GM21526 (cell line): ENCODE results near the gene FGD2.
A peak's percentile ranks its signal among the peaks of the same experiment; 100 is the strongest.
"Not testable (repeated sequence)": the region's sequence is repeated elsewhere in the genome, so short reads cannot be mapped to it uniquely, and the experiment has no call there.

ENCODE experiments used
- ATAC-seq: cut with Tn5 transposase; IDR thresholded peaks from one replicate; pipeline ENCODE4 v1.9.1; 2021; ENCODE audit warnings: moderate library complexity; ENCODE audit not compliant: unreplicated experiment, low FRiP score

Gene FGD2

DNA sequence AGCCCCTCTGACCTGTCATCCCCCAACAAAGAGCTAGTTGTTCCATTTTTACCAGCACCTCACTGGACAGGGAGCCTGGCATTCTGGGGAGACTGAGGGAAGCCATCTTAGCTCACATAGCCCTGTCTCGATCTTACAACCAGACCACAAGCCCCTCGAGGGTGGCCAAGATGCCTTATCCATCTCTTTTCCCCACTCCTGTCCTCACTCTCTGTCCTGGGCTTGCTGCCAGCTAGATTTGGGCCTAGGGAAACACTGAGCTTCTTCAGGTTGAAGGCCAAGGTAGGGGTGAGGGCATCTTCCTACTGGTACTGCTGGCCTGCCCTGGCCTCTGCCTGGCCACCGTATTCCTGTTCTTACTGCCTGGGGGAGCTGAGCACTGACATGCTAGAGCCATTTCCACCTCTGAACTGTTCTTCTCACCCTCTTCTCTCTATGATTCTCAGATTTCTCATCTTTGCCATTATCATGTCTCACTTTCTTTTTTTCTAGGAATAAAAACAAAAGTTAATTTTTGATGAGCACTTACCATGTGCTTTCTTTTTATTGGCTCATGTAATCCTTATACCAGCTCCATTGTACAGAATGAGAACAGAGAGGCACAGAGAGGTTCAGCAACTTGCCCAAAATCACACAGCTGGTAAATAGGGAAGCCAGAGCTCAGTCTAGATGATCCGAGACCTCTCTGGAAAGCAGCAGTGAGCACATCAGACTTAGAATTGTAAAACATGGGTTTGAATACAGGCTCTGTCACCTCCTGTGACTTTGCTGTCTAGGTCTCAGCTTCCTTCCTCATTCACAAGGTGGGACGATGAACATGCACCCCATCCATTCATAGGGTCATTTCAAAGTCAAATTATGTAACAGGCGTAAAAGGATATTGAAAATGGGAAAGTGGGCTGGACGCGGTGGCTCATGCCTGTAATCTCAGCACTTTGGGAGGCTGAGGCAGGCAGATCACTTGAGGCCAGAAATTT is 28.7 kb downstream of the FGD2 start:
- ATAC-seq = no peak

DNA sequence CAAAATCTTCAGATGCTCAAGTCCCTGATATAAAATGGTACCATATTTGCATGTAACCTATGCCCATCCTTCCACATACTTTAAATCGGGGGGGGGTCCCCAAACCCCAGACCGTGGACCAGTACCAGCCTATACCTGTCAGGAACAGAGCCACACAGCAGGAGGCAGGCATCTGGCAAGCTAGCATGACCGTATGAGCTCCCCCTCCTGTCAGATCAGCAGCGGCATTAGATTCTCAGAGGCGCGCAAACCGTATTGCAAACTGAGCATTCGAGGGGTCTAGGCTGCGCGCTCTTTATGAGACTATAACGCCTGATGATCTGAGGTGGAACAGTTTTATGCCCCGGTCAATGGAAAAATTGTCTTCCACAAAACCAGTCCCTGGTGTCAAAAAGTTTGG is 30.7 kb downstream of the FGD2 start:
- no peak for ATAC-seq

DNA sequence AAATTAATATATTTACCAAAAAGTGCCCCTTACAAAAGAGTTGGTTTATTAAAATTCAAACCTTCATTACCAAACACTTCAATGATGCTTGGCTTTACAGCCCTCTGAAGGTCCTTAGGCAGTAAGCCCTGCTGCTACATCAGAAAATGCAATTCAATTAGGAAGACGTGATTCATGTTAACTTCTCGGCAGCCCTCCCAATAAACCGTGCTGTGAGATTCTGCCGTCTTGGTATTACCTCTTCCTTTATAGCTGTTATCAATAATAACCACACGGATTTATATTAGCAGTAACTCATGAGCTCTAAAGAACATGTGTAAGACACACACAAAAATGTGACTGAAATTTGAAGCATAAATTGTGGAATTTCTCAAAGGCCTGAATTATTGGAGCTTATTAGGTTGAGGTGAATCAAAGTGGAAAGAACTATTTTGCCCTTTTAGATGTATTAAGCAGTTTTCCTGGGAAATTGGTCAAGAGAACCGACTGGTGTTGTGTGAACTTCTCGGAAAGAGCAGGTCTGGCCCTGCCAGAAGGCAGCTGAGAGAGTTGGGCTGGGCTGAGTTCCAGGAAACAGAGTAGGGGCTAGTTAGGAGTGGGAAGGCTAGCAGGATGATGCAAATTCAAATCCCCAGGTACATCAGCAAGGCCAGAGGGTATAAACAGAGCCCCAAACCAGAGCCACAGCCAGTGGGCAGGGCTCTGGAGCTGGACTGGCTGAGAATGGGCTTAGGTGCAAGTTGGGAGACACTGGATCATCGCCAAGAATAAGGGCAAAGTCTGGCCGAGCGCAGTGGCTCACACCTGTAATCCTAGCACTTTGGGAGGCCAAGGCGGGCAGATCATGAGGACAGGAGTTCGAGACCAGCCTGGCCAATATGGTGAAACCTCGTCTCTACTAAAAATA is 33.1 kb downstream of the FGD2 start:
- no peak for ATAC-seq

DNA sequence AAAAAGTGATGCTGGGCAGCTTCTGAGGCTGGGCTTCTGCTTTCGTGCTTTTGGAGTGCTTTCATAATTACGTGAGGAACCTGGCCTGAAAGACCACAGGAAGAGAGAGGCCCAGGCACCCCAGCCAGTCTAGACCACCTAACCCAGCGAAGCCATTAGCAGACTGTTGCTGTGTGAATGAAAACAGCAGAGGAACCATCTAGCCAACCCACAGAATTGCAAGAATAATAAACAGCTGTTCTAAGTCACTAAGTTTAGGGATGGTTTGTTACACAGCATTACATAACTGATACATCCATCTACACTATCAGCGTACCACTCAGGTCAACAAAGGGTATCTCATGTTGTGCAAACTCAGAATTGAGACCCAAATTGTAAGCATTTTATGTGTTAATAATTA is 34.5 kb downstream of the FGD2 start:
- no peak for ATAC-seq

DNA sequence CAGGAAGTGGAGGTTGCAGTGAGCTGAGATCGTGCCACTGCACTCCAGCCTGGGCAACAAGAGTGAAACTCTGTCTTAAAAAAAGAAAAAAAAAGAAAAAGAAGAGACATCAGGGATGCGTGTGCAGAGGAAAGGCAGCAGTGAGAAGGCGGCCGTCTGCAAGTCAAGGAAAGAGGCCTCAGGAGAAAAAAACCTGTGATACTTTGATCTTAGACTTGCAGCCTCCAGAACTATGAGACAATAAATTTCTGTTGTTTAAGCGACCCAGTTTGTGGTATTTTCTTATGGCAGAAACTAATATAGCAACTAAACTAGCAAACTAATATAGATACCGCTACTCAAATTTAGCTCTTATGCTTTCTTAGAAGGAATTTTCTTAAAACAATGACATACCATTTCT is 36.1 kb downstream of the FGD2 start:
- no peak for ATAC-seq

DNA sequence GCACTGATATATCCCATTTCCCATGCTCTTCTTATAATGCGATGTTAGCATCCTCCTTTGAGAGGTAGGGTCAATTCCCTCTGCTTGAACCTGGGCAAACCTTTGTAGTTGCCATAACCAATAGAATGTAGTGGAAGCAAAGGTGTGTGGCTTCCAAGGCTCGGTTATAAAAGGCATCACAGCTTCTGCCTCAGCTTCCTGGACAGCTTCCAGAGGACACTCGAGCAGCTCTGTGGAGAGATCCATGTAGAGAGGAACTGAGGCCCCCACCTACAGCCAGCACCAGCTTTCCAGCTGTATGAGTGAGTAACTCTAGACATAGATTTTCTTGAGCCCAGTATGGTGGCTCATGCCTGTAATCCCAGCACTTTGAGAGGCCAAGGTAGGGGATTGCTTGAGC is 36.7 kb downstream of the FGD2 start:
- ATAC-seq = no peak

DNA sequence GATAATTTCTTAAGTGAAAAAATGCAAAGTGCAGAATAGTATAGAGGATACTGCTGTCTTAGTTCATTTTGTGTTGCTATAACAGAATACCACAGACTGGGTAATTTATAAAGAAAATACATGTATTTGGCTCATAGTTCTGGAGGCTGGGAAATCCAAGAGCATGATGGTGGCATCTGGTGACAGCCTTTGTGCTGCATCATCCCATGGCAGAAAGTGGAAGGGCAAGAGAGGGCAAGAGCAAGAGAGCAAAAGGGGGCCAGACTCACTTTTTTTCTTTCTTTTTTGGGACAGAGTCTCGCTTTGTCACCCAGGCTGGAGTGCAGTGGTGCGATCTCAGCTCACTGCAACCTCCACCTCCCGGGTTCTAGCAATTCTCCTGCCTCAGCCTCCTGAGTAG is 37.6 kb downstream of the FGD2 start:
- ATAC-seq = not testable (repeated sequence)

DNA sequence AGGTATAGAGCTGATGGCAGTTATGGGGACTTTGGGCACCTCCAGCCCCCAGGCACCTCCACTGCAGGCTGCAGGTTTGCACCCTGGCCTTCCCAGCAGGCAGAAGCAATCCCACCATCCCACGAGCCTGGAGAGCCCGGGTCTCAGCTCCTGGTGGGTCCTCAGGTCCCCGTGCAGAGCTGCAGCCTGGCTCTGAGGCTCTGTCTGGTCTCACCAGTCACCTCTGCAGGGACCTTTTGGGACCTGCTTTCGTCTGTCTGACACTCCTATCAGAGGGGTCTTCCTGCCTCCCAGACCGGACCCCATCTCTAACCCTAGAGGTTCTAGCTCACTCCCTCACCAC is 41.9 kb downstream of the FGD2 start:
- ATAC-seq = no peak

DNA sequence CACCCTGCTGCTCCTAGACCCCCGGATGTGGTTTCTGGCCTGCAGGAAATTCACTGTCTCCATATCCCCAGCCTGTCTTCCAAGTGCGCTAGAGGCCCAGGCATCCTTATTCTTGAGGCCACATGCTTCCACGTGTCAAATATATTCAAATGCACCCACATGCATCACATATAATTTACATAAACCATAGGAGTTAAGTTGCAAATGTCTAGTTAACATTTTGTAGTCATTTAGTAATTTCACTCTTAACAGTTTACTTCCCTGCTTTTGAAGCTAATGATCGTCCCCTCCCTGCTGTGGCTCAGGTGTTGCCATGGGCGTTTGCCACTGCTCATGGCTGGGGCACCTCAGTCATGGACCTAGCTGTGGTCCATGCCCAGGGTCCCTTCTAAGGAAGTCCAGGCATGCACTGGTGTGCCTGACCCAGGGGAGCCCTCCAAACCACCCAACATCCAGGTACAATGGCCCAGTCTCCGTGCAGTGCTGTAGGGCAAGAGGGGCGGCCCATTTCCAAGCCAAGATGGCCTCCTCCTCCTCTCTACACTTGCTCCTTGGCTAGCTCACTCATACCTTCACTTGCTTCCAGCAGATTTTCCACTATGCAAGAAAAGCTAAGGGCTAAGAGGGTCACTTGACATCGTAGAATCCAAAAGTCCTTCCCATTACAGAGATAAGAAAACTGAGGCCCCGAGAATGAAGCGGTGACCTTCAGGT is 42.4 kb downstream of the FGD2 start:
- ATAC-seq = no peak

DNA sequence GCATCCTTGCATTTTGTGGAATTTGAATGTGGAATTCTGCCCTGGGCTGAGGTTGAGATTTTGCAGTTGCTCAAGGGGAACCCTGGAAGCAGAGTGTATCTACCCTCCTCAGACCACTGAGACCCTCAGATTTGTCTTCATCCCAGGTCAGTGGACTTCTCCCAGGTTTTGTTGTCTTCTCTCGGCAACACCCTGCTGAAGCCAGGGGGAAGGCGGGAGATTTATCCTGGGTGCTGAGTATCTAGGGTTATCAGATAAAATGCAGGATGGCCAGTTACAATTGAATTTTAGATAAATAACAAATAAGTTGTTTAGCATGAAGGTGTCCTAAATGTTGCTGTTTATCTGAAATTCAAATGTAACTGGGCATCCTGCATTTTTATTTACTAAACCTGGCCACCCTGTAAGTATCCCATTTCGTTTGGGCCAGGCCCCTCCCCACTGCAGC is 43.0 kb downstream of the FGD2 start:
- ATAC-seq = no peak

DNA sequence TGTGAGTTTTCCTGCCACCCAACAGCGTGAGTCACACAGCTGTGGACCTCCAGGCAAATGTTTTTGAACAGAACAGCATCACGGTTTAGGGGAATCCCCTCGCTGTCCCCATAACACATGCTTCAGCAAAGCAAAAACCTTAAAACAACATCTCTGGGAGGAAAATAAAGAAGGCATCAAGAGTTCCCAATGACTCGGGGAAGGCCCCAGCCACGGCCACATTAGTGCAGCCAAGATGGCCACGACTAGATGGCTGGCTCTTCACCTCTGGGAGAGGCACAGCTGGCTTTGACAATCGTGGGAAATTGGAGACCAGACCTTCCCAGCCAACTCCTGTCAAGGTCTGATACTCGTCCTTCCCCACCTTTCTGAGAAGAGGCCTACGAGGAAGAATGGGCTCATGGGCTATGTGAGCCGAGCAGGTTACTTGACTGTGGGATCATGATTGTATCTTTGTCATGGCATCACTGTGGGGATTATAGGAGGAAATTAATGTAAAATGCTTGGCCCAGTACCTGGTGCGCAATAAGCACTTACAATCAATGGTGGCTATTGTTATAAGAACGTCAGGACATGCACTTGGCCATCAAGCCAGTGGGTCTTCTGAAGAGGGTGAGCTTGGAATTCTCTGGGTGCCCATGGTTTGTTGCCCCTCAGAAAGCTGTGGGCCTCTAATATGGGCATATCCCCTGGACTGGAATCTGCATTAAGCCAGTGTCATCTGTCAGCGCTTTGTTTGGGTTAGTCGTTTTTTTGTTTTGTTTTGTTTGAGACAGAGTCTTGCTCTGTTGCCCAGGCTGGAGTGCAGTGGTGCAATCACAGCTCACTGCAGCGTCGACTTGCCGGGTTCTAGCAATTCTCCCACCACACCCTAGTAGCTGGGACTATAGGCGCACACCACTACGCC is 43.6 kb downstream of the FGD2 start:
- peak; percentile 59 for ATAC-seq

DNA sequence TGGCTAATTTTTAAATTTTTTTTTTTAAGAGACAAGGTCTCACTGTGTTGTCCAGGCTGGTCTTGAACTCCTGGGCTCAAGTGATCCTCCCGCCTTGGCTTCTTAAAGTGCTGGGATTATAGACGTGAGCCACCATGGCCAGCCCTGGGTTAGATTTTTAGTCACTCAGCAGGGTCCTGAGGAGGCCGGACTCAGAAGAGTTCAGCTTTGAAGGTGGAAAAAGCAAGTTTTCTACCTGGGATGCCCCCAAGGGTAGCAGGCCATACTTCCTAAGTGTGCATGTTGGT is 44.2 kb downstream of the FGD2 start:
- ATAC-seq = no peak

DNA sequence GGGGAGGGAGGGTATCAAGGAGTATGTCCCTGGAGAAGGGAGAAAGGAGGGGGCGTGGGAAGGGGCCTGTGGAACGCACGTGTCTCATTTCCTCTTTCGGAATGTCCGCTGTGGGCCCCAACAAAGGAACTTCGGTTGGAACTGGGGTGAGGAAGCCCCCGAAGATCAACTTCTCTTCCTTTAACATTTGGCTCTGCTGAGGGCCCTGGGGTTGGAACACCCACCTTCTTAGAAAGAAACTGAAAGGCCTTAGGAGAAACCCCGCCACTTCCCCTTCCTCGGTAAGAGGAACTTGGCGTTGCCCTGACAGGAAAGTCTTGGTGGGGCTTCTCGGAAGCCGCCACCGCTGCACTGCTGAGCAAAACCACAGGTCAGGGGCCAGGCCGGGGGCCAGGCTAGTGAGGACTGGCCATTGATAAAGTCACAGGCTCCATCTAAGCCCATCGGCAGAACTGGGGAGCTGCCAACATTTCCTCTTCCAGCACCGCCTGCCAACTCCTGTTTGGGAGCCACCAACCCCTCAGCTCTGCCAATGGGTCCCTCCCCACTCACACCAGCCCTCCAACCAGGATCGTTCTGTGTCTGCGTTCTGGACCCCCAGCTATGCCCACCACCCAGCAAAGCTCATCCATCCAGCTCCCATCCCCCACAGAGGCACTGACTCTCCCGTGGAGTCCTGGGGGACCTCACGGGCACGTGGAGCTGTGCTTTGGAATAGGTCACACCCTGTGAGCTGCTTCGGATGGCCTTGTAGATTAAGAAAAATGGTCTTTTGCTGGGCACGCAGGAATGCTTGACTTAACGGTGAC is 44.8 kb downstream of the FGD2 start:
- no peak for ATAC-seq

DNA sequence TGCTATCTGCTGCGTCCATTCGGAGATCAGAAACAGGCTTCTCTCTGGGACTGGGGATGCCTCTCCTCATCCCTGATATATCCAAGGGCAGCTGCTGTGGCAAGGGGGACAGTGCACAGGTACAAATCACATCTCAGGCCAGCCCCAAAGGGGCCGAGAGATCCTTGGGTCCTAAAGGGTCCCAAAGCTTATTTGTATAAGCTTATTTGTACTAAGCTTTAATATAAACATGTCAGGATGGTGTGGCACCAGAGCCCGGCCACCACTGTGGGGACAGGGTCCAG is 45.3 kb downstream of the FGD2 start:
- ATAC-seq = no peak

DNA sequence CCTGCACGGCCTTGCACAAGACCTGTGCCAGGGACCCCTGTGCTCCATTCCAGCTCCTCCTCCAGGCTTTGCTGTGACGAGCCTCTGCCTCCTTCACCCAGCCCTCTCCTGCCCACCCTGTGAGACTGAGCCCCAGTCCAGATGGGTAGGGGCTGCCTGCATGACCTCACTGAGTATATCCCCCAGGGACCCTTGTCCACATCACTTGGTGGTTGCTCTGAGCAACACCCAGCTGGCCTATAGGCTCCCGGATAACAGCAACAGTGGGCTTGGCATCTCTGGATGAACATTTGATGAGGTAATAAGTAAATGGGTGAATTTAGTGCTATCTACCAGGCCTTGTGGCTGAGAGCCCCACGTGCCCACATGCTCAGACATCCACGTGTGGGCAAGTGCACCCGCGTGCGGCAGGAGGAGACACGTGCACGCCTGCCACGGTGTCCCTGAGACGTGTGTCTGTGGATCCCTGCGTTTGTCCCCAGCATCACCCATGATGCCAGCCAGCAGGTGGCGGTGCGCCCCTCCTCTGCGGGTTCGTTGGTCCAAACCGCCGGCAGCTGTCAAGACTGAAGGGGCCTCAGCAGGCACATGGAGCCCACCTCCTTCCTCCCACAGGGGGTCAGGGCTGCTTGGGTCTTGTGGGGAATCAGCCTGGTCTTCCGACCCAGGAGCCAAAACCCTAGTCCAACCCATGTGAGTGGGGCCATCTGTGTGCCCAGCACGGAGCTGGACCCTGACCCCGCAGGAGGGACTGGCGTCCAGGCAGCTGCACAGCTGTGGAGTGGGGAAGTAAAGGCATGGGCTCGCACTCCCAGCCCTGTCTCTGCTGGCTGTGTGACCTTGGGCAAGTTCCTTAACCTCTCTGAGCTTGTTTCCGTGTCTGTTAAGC is 45.9 kb downstream of the FGD2 start:
- ATAC-seq = no peak

DNA sequence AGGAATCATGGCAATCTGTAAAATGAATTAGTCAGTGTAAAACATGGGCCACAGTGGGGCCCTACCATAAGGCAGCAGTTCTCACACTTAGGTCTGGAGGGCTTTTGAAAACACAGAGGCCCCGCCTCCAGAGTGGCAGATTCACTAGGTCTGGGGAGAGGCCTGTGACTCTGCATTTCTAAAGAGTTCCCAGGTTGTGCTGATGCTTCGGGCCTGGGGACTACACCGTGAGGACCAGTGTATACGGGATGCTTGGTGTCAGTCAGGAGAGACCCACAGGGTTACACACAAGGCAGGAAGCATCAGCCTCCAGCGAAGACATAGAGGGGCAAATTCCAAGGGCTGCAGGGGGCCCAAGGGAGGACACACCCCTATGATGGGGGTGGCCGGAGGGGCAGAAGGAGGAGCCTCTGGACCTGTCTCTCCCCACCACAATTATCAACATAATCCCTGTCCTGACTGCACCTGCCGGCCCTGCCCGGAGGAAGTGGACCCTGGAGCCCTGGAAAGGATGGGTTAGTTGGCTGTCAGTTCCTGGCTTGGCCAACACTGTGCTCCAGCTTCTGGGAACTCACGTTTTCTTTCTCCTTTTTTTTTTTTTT is 46.7 kb downstream of the FGD2 start:
- ATAC-seq = no peak

DNA sequence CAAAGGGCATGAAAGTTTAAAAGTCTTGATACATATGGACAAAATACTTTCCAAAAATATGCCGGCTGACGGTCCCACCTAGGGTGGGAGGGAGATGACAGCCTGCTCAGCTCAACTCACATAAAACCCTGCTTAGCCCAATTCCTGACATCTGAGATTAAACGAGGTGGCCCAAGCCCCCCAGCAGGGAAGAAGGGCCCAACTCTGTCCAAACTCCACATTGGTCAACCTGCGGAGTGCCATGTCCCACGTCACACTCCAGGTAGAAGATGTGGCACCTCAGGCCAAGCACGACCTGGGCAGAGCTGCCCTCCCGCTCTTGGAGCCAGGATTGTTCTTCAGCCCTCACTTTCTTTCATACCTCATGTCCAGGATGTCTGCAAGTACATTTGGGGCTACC is 48.2 kb downstream of the FGD2 start:
- ATAC-seq = no peak

DNA sequence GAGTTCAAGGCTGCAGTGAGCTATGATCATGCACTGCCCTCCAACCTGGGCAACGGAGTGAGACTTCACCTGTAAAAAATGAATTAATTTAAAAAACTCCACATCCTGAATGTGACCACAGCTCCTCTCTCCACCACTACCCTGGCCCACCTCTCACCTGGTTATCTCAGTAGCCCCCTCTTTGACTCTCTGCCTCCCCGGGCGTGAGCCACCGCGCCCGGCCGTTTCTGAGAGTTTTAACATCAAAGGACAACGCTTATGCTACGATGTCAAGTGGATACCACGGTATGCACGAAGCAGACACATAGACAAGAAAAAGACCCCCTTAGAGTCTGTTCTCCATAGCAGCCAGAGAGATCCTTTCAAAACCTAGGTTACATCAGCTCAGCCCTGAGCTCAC is 48.7 kb downstream of the FGD2 start:
- ATAC-seq = no peak
